GM18868 (cell line): ENCODE results near the gene ADCY7.

ENCODE experiments used
- ATAC-seq: cut with Tn5 transposase; IDR thresholded peaks from one replicate; pipeline ENCODE4 v1.9.1; 2021; ENCODE audit warnings: mild to moderate bottlenecking, moderate library complexity; ENCODE audit not compliant: unreplicated experiment

Gene ADCY7

GRCh38 chr16:50310308-50311133 is 44.2 kb downstream of the ADCY7 start:
- ATAC-seq, result no peak

DNA sequence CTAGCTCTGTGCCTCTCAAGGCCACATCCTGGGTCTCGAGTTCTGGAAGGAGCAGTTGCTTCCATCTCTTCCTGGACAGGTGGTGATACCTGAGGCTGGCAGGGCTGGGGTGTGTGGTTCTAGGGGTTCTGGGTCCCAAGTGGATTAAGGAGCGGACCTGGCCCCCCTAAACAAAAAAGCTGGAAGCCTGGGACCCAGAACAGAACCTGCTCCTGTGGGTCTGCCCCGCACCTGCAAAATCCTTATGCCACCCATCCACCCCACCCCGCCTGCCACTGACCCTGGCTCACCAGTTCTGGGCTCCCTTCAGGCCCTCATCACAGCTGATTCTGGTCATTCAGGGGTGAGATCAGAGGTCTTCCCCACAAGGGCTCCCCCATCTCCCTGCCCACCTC is 44.8 kb downstream of the ADCY7 start:
- no peak for ATAC-seq

DNA sequence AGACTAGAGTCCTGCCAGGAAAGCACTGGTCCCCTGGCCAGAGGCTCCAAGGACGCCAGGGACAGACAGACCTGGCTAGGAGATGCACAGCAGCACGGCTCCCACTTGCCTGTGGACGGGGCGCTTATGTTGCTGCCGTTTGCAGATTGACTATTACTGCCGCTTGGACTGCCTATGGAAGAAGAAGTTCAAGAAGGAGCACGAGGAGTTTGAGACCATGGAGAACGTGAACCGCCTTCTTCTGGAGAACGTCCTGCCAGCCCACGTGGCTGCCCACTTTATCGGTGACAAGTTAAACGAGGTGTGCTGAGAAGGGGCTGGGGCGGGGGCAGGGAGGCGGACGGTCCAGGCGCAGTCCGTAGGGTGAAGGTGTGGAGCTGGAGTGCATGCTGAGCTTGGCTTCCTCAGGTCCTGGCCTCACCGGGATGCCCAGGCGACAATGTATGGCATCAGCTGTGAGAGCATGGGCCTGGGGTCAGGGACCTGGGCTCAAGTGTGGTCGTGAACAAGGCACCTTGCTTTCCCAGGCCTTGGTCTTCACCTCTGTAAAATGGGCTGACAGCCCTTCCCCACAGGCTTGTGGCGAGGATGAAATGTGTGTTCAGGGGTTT is 45.6 kb downstream of the ADCY7 start:
- no peak for ATAC-seq

DNA sequence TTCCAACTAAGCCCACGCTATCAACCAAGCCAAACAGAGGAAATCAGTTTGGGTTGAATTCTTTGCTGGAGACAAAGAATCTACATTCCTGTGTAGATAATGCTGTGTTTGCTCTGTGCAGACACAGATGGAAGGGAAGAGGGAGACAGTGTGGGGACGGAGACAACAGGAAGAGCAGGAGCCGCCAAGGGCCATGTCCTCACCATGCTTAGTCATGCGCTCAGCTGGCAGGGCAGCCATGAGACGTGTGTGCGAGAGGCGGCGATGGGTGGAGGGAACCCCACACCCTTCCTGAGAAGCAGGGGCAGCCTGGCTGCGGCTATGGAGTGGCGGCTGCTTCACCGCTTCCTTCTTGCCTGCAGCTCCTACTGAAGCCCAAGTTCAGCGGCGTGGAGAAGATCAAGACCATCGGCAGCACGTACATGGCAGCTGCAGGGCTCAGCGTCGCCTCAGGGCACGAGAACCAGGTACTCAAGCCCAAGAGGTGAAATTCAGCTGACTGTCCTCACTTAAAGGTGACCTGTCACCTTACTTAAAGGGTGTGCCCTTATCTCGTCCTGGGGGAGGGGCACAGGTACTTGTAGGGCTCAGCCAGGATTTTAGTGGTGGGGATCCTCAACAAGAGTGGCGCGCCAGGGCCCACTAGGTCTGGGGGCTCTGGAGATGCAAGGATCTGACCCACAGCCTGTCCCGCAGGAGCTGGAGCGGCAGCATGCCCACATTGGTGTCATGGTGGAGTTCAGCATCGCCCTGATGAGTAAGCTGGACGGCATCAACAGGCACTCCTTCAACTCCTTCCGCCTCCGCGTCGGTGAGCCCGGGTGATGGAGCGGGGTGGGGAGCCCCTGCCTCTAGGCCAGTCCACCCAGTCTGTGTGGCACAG is 47.5 kb downstream of the ADCY7 start:
- ATAC-seq, result no peak

DNA sequence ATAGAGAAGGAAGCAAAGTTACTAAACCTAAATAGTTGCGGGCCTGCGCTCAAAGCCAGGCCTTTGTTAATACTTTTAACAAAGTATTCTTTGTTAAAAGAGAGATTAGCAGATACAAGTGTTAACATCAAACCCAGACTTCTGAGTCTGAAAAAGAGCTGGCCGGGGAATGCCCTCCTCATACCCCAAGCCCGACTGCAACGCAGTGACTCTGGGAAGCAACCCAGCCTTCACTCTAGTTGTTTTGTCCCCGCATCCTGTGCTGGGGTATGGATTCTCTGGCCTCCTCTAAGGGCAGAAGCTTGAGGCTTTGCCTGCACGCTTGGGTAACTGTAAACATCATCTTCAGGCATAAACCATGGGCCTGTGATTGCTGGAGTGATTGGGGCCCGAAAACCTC is 48.3 kb downstream of the ADCY7 start:
- ATAC-seq, result no peak

GRCh38 chr16:50315346-50315997 is 49.1 kb downstream of the ADCY7 start:
- no peak for ATAC-seq

DNA sequence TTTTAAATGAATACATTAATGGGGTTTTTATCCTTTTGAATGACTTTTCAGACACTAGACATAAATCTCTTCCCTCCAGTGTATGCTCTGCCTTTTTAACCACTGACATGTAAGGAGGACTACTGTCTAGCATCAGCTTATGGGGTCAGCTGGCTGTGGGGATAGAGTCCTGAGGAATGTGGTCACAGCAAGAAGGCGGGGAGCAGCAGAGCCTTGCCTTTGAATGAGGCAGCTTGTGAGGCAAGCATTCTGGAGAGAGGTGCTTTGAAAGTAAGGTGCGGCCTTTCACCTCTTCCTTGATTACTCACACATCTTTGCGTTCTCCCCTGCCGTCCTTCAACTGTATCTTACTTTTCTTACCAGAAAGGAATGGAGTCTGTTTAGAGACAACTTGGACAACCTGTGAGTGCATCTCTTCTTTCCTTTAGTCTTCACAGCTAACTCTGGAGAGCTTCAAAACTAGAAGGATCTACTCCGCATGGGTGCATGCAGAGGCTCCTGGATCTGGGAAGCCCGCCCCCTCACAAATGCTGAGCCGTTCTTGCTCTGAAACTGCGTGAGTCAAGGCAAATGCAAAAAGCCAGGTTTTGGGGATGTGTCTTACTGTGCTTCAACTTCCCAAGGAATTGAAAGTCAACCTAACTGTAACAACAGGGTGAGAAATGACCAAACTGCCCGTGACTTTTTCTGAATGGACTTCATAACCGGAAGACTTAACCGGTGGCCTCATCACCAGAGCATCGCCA is 49.9 kb downstream of the ADCY7 start:
- no peak for ATAC-seq

- ATAC-seq, result no peak
Measured at GRCh38 chr16:50316848-50317630, 50.7 kb downstream of the ADCY7 start.

GRCh38 chr16:50318796-50319578 is 52.6 kb downstream of the ADCY7 start:
- no peak for ATAC-seq

GRCh38 chr16:50320310-50320709 is 54.0 kb downstream of the ADCY7 start:
- ATAC-seq, result no peak

- no peak for ATAC-seq
Measured at GRCh38 chr16:50322333-50322732, 56.0 kb downstream of the ADCY7 start.

GRCh38 chr16:50323335-50324011 is 57.1 kb downstream of the ADCY7 start:
- no peak for ATAC-seq

- no peak for ATAC-seq
Measured at GRCh38 chr16:50324345-50324744, 58.0 kb downstream of the ADCY7 start.

DNA sequence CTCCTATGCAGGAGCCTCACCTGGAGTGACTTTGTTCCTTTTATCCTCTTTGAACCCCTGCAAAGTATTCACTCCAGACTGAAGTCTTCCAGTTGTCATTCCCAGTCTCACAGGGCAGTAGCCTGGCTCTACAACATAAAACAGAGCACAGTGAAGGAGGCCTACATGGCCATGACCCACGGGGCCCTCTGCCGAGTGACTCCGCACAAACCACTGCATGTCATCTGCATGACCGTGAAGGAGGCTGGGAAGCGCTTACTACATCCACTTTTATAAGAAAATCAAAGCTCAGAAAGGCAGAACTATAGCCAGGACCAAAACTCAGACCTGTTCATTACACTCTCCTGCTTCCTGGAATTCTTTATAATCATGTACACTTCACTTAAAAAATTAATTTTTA is 59.9 kb downstream of the ADCY7 start:
- ATAC-seq, result no peak

DNA sequence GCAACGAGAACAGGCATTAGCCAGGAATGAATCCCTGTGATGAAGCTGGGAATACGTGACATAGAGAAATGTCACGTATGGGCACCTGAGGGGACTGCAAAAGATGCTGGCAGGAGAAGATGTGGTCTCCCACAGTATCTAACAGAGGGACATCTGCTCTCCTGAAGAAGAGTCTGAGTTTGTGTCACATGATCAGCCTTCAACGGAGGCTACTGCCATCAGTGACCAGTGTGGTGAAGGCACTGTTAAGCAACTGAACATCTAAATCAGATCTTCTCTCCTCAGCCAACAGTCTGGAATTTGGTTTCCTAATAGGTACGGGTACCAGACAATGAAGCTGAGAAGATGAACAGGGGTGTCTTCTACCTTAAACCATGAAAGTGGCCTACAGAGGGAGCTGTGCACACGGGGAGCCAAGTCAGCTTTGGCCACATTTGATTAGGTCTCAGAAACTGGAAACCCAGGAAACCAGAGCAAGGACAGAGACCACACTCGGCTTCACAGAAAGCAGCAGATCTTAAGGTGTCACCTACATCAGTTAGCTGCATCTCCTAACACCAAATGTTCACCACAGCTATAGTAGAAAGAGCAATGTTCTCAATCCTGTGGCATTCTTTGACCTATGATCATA is 60.6 kb downstream of the ADCY7 start:
- peak; percentile 71 for ATAC-seq

- ATAC-seq, result no peak
Measured at GRCh38 chr16:50329446-50330189, 63.3 kb downstream of the ADCY7 start.

- ATAC-seq, result no peak
Measured at GRCh38 chr16:50331570-50331969, 65.2 kb downstream of the ADCY7 start.
